ENCODE results near the gene ZFYVE21.
"Not testable (repeated sequence)": the region's sequence is repeated elsewhere in the genome, so short reads cannot be mapped to it uniquely, and the experiment has no call there.

ZFYVE21 gene

GRCh38 chr14:103715052-103716000 is at the start of gene ZFYVE21, which contains the start of gene XRCC3:
TSS of gene ZFYVE21 (plus strand) at chr14:103715810. CDS start at chr14:103715842, 32 bp downstream.
TSS of gene XRCC3 (minus strand) at chr14:103715451. CDS start at chr14:103711087, 4,364 bp downstream.
- DNase-seq: peak; percentile 99

GRCh38 chr14:103667671-103668070 is 47.9 kb upstream of the ZFYVE21 start:
- DNase-seq: no peak

GRCh38 chr14:103668117-103668516 is 47.5 kb upstream of the ZFYVE21 start:
- no peak for DNase-seq

- DNase-seq: no peak
These were observed 46.2 kb upstream of the ZFYVE21 start for GRCh38 chr14:103669370-103669769.

GRCh38 chr14:103671911-103672310 is 43.7 kb upstream of the ZFYVE21 start:
- no peak for DNase-seq

- no peak for DNase-seq
These were observed 39.7 kb upstream of the ZFYVE21 start for GRCh38 chr14:103675957-103676356.

- no peak for DNase-seq
These were observed 38.5 kb upstream of the ZFYVE21 start for GRCh38 chr14:103676881-103677675.

GRCh38 chr14:103679351-103679750 is 36.3 kb upstream of the ZFYVE21 start:
- DNase-seq: peak in 1 of 2 experiments; percentile 40

GRCh38 chr14:103680491-103681231 is 34.9 kb upstream of the ZFYVE21 start:
- no peak for DNase-seq

- no peak for DNase-seq
These were observed 32.5 kb upstream of the ZFYVE21 start for GRCh38 chr14:103683139-103683538.

GRCh38 chr14:103684471-103684870 is 31.1 kb upstream of the ZFYVE21 start:
- DNase-seq: no peak

- DNase-seq: no peak
These were observed 30.7 kb upstream of the ZFYVE21 start for GRCh38 chr14:103684871-103685270.

GRCh38 chr14:103685276-103686211 is 30.1 kb upstream of the ZFYVE21 start:
- DNase-seq: no peak

- DNase-seq: no peak
These were observed 28.7 kb upstream of the ZFYVE21 start for GRCh38 chr14:103686831-103687485.

GRCh38 chr14:103687712-103688111 is 27.9 kb upstream of the ZFYVE21 start:
- DNase-seq: no peak

- DNase-seq: no peak
These were observed 27.2 kb upstream of the ZFYVE21 start for GRCh38 chr14:103688441-103688840.

GRCh38 chr14:103688906-103689902 is 26.4 kb upstream of the ZFYVE21 start:
- peak in 1 of 2 experiments; percentile 28 for DNase-seq

GRCh38 chr14:103690332-103690731 is 25.3 kb upstream of the ZFYVE21 start:
- no peak for DNase-seq

GRCh38 chr14:103691655-103692054 is 24.0 kb upstream of the ZFYVE21 start:
- DNase-seq: not testable (repeated sequence)

- no peak for DNase-seq
These were observed 23.5 kb upstream of the ZFYVE21 start for GRCh38 chr14:103692159-103692558.
